22Rv1 (cell line): ENCODE data around the gene LHFPL6.

Source experiments
- H3K27ac ChIP-seq: fragments of 450-650 bp; 2 replicates; pipeline ENCODE4 v1.5.1; 2017
- ZFX ChIP-seq: fragments of 450-650 bp; IDR thresholded peaks from 2 replicates; pipeline ENCODE4 v1.6.1; 2017; ENCODE audit warnings: antibody characterized with exemption, borderline replicate concordance
- TF ChIP-seq, protein P1 (sequence below): fragments of 450-650 bp; IDR thresholded peaks from 2 replicates; pipeline ENCODE4 v1.5.1; 2017; ENCODE audit warnings: mild to moderate bottlenecking

Gene LHFPL6

DNA sequence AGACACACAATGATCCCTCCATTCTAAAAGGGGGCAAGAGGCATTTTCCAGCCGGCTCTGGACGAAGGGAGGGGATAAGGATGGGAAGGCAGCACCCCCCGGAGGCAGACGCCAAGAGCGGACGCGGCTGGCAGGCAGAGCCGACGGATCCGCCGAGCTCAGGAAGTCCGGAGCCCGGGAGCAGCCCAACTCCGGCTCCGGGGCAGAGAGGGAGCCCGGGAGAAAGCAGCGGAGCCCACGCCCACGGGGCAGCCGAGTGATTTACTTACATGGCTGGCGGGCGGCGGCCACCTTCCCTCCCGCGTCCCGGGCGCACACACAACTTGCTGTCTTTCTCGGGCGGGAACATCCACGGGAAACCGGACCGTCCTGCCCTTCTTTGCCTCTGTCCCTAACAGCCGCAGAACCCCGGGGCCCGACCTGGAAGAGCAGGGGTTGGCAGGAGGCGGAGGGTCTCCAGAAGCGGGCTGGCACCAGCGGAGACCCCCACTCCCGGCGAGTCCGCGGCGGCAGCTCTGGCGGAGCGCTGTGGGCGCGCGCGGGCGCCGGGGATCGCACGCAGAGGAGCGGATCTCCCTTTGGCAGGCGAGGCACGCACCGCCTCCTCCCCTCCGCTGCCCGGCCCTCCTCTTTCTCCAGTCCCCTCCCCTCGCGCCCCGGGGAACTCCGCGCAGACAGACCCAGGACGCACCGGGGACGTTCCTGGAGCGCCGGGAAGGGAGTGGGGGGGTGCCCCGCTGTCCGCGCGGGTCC, at the start of gene LHFPL6:
LHFPL6 (minus strand) TSS at position 580 of the 753 bp plus-strand sequence.
- no peak for TF ChIP-seq ZFX
- TF ChIP-seq, protein P1, sequence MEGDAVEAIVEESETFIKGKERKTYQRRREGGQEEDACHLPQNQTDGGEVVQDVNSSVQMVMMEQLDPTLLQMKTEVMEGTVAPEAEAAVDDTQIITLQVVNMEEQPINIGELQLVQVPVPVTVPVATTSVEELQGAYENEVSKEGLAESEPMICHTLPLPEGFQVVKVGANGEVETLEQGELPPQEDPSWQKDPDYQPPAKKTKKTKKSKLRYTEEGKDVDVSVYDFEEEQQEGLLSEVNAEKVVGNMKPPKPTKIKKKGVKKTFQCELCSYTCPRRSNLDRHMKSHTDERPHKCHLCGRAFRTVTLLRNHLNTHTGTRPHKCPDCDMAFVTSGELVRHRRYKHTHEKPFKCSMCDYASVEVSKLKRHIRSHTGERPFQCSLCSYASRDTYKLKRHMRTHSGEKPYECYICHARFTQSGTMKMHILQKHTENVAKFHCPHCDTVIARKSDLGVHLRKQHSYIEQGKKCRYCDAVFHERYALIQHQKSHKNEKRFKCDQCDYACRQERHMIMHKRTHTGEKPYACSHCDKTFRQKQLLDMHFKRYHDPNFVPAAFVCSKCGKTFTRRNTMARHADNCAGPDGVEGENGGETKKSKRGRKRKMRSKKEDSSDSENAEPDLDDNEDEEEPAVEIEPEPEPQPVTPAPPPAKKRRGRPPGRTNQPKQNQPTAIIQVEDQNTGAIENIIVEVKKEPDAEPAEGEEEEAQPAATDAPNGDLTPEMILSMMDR: peak; percentile 38; the same call in 1 of the 2 replicates
- no peak within 1 kb of the TSS for H3K27ac ChIP-seq

DNA sequence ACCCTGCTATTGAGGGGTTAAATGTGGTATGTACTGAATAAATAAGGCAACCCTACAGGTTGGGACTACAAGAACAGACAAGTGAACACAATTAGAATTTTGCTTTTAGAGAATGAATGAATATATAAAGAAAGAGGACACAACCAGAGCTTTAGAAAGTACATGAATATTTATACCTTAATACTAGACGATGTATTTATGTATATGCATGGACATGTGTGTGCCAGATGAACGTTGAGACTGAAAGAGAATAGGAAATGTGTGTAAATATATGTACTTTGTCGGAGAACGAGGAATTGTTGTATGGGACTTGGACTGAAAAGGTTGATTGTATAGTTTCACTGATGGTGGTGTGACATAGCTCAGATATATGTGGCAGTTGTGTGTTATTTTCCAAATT, 43.1 kb upstream of the LHFPL6 start:
- H3K27ac ChIP-seq: no peak overlapping the region
- TF ChIP-seq, protein P1: no peak
- TF ChIP-seq ZFX: no peak

DNA sequence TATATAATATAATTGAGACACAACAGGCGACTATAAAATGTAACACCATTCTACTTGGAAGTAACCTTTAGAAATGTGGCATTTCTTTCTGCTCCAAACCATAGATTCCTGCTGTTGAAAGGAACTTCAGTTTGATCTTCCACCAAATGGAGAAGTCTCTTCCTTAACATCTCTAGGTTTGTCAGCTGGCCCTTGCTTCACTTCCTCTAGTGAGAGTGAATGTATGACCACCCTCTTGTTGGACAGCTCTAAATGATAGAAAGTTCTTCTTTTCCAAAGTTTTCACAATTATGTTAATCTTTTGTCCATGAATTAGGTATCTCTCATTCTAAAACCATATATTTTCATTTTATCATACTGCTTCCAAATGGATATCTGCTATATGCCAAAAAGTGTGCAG, 38.7 kb upstream of the LHFPL6 start:
- no peak overlapping the region for H3K27ac ChIP-seq
- no peak for TF ChIP-seq ZFX
- TF ChIP-seq, protein P1: no peak

DNA sequence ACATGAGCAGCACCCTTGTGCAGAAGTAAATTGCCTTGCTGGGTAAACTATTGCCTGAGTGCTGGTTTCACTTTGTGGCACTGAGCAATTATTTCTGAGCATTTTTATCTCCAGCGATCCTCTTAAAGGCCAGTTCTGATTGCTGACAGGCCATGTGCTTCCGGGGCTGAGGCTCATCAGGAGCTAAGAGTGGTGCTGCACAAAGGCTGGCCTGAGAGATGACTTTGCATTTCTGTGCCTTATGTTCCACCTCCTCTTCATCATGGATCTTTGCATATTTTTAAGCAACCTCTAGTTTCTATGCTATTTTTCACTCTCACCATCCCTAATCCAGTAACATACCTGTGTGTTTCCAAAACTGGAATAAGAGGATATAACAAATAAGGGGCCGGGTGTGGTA, 34.9 kb upstream of the LHFPL6 start:
- H3K27ac ChIP-seq: no peak overlapping the region
- TF ChIP-seq, protein P1: no peak
- TF ChIP-seq ZFX: no peak

DNA sequence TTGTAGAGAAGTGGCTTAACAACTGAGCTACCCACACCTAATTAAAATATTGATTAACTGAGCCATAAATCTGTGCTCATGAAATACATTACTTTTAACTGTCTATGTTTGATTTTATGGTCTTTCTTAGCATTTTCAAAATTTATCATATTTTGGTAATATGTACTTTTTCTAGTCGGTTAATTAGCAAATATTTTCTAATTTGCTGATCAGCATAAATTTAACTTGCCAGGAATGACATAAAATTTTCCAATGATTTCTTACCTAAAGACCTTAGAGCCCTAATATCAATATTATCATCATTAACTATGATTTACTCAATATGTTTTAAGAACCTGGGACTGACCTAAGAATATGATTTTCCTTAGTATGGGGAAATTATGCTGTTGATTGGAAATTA, 32.6 kb upstream of the LHFPL6 start:
- TF ChIP-seq ZFX: no peak
- TF ChIP-seq, protein P1: no peak
- no peak overlapping the region for H3K27ac ChIP-seq

DNA sequence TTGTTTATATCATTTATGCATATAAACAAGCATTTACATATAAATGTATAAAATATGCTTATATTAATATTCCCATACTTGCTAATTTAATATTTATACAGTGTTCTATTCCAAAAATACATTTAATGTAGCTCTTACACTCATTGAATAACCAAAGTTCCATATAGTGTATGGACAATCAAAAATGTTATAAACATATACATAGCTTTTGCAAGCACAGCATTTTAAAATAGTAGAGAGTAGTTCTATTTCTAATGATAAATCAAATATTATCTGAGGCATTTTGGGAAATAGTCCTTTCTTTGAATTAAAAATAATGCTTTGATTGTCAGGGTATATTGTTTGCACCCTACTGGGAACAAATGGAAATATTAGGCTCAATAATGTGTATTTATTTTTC, 30.0 kb upstream of the LHFPL6 start:
- TF ChIP-seq, protein P1: no peak
- no peak for TF ChIP-seq ZFX
- H3K27ac ChIP-seq: no peak overlapping the region

DNA sequence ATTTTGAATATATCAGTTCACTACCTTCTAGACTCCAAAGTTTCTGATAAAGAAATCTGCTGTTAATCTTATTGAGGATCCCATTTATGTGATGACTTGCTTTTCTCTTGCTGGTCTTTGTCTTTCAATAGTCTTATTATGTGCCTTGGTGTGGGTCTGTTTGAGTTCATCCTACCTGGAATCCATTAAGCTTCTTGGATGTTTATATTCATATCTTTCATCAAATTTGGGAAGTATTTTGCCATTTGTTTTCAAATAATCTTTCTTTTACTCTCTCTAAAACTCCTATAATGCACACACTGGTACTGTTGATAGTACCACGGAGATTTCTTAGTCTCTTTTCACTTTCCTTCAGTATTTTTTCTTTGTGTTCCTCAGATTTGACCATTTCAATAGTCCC, 28.3 kb upstream of the LHFPL6 start:
- TF ChIP-seq, protein P1: no peak
- TF ChIP-seq ZFX: no peak

More for the DNA sequence above, 28.3 kb upstream of the LHFPL6 start:
- no peak overlapping the region for H3K27ac ChIP-seq
